ENCODE data around the gene SIRT1. TPM values are rescaled to one million over a fixed set of nuclear protein-coding genes. Genes with fewer than 3 reads are reported as not detected.
"Not testable (repeated sequence)": the region's sequence is repeated elsewhere in the genome, so short reads cannot be mapped to it uniquely, and the experiment has no call there.

Gene SIRT1
- polyA plus RNA-seq, 1 donor (not counting 4 experiments of a cell fraction or from before 2014, with no cell fraction given), result 9.8 TPM

DNA sequence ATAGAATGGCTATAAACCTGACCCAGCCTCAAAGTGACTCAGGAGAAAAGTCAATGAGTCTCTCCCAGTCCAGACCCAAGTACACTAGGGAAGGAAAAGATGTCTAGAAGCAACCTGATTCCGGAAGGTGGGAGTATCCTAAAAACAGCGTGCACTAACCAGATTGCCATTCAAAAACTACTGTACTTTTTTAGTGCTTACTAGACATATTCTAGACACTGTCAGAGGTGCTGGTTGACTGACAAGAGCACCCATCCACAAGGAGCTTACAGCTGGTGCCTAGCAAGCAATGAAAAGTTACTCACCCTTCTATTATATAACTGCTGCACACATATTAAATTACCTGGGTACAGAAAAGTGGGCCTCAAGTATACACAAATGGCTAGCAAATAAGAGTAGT is 81.0 kb downstream of the SIRT1 start:
- H3K4me3 ChIP-seq (ENCODE audit: control insufficient read depth in 2 of 3, extremely low read depth in 1 of 3, insufficient read depth in 2 of 3, low read depth in 1 of 3, low read length in 3 of 3), result no peak overlapping the region
- H3K4me2 ChIP-seq (ENCODE audit: control insufficient read depth, extremely low read depth, insufficient read depth, low read depth, low read length), result no peak overlapping the region
- no peak overlapping the region for H2AFZ ChIP-seq (ENCODE audit: control insufficient read depth, low read length)
- H3K9ac ChIP-seq (ENCODE audit: control insufficient read depth, extremely low read depth, insufficient read depth, low read length), result no peak overlapping the region
- H3K27ac ChIP-seq (ENCODE audit: control insufficient read depth, insufficient read depth, low read length), result no peak overlapping the region
- no peaks in the 10 kb centered on the region for H4K20me1 ChIP-seq (ENCODE audit: control insufficient read depth, extremely low read depth, insufficient read depth, low read length)
- FAIRE-seq (no peak), DNase-seq (ENCODE audit: low read depth, low spot score) (no peak)
- peaks cover 5% of the 10 kb centered on the region for H3K79me2 ChIP-seq (ENCODE audit: control insufficient read depth, insufficient read depth, low read length)
- TF ChIP-seq, protein P1, sequence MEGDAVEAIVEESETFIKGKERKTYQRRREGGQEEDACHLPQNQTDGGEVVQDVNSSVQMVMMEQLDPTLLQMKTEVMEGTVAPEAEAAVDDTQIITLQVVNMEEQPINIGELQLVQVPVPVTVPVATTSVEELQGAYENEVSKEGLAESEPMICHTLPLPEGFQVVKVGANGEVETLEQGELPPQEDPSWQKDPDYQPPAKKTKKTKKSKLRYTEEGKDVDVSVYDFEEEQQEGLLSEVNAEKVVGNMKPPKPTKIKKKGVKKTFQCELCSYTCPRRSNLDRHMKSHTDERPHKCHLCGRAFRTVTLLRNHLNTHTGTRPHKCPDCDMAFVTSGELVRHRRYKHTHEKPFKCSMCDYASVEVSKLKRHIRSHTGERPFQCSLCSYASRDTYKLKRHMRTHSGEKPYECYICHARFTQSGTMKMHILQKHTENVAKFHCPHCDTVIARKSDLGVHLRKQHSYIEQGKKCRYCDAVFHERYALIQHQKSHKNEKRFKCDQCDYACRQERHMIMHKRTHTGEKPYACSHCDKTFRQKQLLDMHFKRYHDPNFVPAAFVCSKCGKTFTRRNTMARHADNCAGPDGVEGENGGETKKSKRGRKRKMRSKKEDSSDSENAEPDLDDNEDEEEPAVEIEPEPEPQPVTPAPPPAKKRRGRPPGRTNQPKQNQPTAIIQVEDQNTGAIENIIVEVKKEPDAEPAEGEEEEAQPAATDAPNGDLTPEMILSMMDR (optimal IDR thresholded peaks at IDR 0.05 in 1 of 3, IDR thresholded peaks at IDR 0.05 in 1 of 3, conservative IDR thresholded peaks at IDR 0.05 in 1 of 3; ENCODE audit: extremely low read depth in 1 of 3, insufficient read depth in 2 of 3, low read length in 3 of 3), result no peak
- TF ChIP-seq EZH2 (IDR thresholded peaks at IDR 0.05; ENCODE audit: low read length), result no peak
- no peaks in the 10 kb centered on the region for H3K27me3 ChIP-seq (ENCODE audit: control insufficient read depth, extremely low read depth, insufficient read depth, low read length)
- H3K9me1 ChIP-seq (ENCODE audit: control insufficient read depth, extremely low read depth, insufficient read depth, low read length), result no peaks in the 10 kb centered on the region
- dilution Hi-C loops (cut with MboI; ENCODE audit: extremely low pct_ligation_motif_present, low sequenced_read_pairs), result no loop called here
- H3K36me3 ChIP-seq (ENCODE audit: control insufficient read depth in 2 of 2, extremely low read depth in 1 of 2, insufficient read depth in 2 of 2, low read length in 2 of 2), result peaks cover 6 to 13% of the 10 kb centered on the region in 2 experiments
- H3K9me3 ChIP-seq (ENCODE audit: control insufficient read depth, low read depth, low read length), result no peaks in the 10 kb centered on the region
- no peaks in the 10 kb centered on the region for H3K4me1 ChIP-seq (ENCODE audit: control insufficient read depth, extremely low read depth, insufficient read depth, low read length)

GRCh38 chr10:67966035-67966434 is 81.6 kb downstream of the SIRT1 start:
- H3K27ac ChIP-seq (ENCODE audit: control insufficient read depth, insufficient read depth, low read length); H3K9ac ChIP-seq (ENCODE audit: control insufficient read depth, extremely low read depth, insufficient read depth, low read length); H3K9me1 ChIP-seq (ENCODE audit: control insufficient read depth, extremely low read depth, insufficient read depth, low read length); H2AFZ ChIP-seq (ENCODE audit: control insufficient read depth, low read length); DNase-seq (ENCODE audit: low read depth, low spot score); dilution Hi-C loops (cut with MboI; ENCODE audit: extremely low pct_ligation_motif_present, low sequenced_read_pairs); H3K4me2 ChIP-seq (ENCODE audit: control insufficient read depth, extremely low read depth, insufficient read depth, low read depth, low read length); H3K79me2 ChIP-seq (ENCODE audit: control insufficient read depth, insufficient read depth, low read length); H4K20me1 ChIP-seq (ENCODE audit: control insufficient read depth, extremely low read depth, insufficient read depth, low read length); H3K9me3 ChIP-seq (ENCODE audit: control insufficient read depth, low read depth, low read length); FAIRE-seq; H3K4me3 ChIP-seq (ENCODE audit: control insufficient read depth in 2 of 3, extremely low read depth in 1 of 3, insufficient read depth in 2 of 3, low read depth in 1 of 3, low read length in 3 of 3); H3K4me1 ChIP-seq (ENCODE audit: control insufficient read depth, extremely low read depth, insufficient read depth, low read length); H3K27me3 ChIP-seq (ENCODE audit: control insufficient read depth, extremely low read depth, insufficient read depth, low read length): not testable (repeated sequence)
- H3K36me3 ChIP-seq (ENCODE audit: control insufficient read depth in 2 of 2, extremely low read depth in 1 of 2, insufficient read depth in 2 of 2, low read length in 2 of 2), result peaks cover 3 to 13% of the 10 kb centered on the region in 2 experiments

Small RNA genes within 50 kb of the gene (small RNA-seq; reads per million reads assigned to genes)
- gene RNU6-523P (ENCODE audit: insufficient read length in 3 of 3, low read depth in 3 of 3, low replicate concordance in 1 of 3), result 0 reads per million in 3 experiments

Other genes with a start within 250 kb of the SIRT1 start
- 0.01 to 0.09 TPM in 2 of 3 replicates, not detected in the other for gene CTNNA3, start 188.5 kb upstream of the SIRT1 start, polyA plus RNA-seq
- gene DNAJC12, start 46.5 kb upstream of the SIRT1 start, polyA plus RNA-seq, result 0.31 to 0.45 TPM (median 0.31 TPM) in 3 replicates
- 28.0 to 42.9 TPM (median 29.6 TPM) in 3 replicates for gene HERC4, start 190.6 kb downstream of the SIRT1 start, polyA plus RNA-seq
- gene MYPN, start 224.8 kb downstream of the SIRT1 start, polyA plus RNA-seq, result 0.42 to 1.0 TPM (median 0.54 TPM) in 3 replicates

Data from keratinocyte (primary cell).